Measurements from ENCODE around the gene KCNN3.

Gene KCNN3

DNA sequence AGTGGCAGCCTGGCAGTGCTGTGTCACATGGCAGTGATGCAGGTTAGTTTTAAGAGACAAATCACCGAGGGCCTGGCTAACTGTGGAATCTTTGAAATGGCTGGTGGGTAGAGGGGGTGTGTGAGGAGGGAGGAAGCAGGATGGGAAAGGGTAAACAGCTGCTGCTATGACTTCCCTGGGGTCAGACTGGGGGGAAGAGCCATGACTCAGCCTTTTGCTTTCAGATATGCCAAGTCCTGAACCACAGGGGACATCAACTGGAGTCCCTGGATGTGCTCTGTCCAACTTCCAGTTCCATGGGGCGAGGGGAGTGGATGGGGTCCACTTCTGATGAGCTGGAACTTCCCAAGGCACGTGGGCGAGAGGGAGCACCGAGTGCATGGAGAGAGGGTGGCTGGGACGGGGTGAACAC is 141.0 kb downstream of the KCNN3 start:
- no peak for DNase-seq (ENCODE audit: low read depth in 2 of 2)

DNA sequence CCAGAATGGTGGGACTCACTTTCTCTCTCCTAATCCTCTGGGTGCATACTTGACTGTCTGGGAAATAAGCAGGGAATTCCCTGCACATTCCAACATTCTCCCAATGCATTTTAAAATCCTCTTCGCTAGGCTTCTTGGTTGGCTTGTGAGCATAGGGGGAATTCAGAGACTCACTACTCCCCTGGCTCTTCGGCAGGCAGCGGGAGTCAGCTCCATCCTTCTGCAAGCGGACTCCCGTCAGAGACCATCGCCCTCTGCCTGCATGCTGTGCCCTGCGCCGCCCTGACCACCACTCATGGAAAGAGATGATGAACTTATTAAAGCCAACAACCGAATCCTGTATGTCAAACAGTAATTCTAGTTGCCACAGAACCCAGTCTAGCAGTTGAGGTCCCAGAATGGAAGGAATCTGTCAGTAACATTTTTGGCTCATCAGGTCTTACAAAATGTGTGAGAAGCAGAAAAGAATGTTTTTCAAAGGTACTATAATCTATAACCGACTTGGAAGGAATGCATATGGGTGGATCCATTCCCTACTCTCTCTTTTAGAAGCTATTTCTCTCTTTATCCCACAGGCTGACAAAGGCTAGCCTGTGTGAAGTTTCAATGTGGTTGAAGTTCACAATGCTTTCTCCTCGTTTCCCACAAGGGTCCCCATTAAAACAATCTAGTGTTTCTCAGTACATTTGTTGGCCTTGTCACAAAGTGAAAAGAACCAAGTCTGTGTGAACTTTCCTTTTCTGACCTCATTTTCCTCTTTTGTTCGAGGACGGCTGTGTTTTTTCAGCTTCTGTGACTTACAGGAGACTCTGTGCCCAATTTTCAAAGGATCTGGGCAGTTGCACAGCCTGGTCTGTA is 143.0 kb downstream of the KCNN3 start:
- no peak for DNase-seq (ENCODE audit: low read depth in 2 of 2)

- no peak for DNase-seq (ENCODE audit: low read depth in 2 of 2)
Measured at GRCh38 chr1:154726443-154726842, 143.6 kb downstream of the KCNN3 start.

DNA sequence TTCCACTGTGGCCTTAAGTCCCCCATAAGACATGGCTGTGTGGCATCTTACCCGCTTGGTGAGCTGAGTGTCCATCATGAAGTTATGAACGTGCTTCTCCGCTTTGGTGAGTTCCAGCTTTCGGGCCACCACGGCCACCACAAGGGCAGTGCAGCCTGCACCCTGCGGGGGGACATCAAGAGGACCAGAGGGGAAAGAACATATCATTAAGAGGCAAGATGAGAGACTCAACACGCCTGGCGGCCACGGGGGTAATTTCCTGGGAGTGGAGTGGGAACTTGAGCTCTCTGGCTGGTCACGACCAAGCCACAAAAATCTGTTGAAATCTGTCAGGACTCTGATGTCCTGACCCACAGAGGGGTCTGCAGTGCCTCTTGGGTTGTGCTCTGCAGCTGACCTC is 144.2 kb downstream of the KCNN3 start:
- DNase-seq (ENCODE audit: low read depth in 2 of 2): no peak

GRCh38 chr1:154720328-154721297 is 149.5 kb downstream of the KCNN3 start:
- no peak for DNase-seq (ENCODE audit: low read depth in 2 of 2)

DNA sequence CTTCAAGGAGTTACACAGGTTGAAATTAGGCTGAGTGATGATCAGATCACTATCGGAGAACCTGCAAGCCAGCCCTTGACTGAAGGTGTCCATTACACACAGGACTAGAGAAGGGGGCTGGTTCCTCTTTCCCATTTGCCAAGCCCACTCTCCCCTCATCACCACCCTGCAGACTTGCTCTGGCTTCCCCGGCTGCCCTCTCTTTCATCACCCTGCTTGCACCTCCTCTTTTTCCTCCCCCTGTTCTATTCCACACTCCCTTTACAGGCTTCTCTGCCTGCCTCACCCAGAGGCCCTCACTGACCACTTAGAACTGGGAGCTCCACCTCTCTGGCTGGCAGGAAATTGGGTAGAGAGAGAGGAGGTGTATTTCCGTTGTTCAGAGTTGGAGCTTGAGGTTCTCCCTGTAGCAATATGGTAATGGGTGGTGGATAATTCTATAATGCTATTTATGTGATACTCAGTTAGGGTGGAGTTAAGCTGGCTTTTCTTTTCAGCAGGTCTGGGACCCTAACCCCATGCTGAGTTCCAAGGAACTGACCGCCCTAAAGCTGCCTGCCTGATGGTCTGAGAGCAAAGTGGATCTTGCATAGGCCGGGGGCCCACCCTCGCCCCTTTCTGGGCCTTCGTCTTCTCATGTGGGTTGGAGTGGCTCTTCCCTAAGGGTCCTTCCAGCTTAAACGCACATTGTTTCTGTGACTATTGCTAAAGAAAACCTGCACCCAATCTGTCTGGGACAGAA is 150.3 kb downstream of the KCNN3 start:
- no peak for DNase-seq (ENCODE audit: low read depth in 2 of 2)

GRCh38 chr1:154718566-154718965 is 151.5 kb downstream of the KCNN3 start:
- no peak for DNase-seq (ENCODE audit: low read depth in 2 of 2)

- no peak for DNase-seq (ENCODE audit: low read depth in 2 of 2)
Measured at GRCh38 chr1:154717528-154717924, 152.6 kb downstream of the KCNN3 start.

DNA sequence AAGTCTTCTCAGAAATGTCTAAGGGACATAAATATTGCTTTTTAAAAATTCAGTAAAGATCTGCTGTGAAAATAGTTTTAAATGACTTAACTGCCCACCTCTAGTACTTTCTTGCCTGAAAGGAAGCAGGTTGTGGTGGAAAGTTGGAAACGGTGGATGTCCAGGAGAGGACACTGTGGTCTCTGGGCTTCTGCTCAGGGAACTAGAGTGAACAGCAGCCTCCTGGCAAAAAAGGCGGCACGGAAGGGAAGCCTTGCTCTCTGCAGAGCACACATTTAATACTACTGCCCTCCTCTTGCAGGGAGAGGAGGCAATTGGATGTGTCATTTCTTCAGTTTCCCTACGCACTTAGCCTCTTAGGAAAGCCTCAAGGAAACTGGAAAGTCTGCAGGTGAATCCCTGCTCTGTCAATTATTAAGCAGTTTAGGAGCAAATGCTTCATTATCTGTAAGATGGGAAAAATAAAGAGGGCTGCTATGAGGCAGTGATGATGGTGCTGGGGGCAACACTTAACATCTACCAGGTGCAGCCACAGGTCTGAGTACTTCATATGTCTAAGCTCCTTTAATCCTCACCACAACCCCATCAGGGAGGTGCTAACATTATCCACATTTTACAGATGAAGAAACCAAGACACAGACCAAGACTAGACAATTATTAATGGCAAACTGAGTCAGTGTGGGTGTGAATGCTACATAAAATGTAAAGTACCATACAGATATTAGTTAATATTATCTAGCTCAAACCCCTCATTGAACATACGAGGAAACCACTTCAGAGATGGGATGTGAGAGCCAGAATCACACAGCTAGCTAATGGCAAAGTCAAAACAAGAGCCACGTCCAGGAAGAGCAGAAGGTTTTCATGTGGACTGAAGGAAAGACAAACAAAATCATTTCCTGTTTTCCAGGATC is 153.2 kb downstream of the KCNN3 start:
- DNase-seq (ENCODE audit: low read depth in 2 of 2): no peak

- no peak for DNase-seq (ENCODE audit: low read depth in 2 of 2)
Measured at GRCh38 chr1:154716011-154716410, 154.1 kb downstream of the KCNN3 start.

DNA sequence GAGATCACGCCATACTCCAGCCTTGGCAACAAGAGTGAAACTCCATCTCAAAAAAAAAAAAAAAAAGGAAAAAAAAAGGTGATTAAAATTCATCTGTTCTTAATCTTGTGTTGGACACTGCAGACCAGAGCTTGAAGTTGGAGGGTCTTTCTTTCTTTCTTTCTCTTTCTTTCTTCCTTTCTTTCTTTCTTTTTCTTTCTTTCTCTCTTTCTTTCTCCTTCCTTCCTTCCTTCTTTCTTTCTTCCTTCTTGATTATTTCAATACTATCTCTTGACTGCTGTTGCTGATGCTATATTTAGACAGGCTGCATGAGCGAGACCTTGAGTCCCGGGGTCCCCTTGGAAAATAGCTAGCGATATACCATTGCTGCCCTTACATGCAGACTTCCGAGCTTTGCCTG is 154.7 kb downstream of the KCNN3 start:
- DNase-seq (ENCODE audit: low read depth in 2 of 2): no peak

DNA sequence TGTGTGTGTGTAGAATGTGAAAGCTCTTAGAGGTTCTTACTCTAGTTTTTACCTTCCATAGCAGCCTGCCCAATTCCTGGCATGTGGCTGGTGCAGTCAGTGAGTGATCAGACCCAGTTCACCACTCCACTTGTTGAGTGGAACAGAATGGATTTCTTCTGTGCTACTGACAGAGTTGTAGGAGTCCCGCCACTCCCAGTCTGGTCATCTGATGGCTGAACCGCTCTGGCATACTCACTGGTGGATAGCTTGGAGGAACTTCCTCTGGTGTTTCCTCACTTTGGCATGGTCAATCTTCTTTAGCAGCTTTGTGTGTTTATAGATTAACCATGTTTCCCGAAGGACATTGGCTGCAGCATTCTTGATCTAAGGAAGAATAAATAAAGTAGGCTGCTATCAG is 155.4 kb downstream of the KCNN3 start:
- DNase-seq (ENCODE audit: low read depth in 2 of 2): no peak

- DNase-seq (ENCODE audit: low read depth in 2 of 2): no peak
Measured at GRCh38 chr1:154714052-154714623, 155.9 kb downstream of the KCNN3 start.

GRCh38 chr1:154713005-154713404 is 157.1 kb downstream of the KCNN3 start:
- DNase-seq (ENCODE audit: low read depth in 2 of 2): no peak

DNA sequence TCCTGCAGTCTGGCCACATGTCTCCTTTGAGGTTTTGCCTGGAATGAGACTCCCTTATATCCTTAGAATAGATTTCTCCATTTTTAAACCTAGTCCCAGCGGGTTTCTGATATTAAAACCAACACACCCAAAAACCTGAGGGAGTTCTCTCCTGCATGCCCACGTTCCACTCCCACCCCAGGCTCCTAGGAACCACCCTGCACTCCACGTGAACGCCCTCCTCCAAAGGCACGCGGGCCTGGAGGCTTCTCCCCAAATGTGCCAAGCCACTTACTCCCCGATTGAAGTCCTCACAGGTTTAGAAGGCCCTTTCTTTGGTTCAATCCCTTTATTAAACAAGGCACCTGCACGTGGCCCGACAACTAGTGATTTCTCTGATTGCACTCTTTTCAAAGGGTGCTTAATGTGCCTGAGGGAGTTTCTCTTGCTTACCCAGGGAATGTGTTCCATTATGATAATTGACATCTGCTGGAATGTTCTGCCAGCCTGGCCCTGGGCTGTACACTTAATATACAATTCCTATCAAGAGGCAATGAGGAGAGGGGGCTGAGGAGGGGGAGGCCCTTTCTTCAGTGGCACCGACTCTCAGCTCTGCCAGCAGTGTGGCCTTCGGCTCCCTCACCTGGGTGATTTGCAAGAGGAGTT is 157.8 kb downstream of the KCNN3 start:
- no peak for DNase-seq (ENCODE audit: low read depth in 2 of 2)

GRCh38 chr1:154711416-154711815 is 158.7 kb downstream of the KCNN3 start:
- no peak for DNase-seq (ENCODE audit: low read depth in 2 of 2)

- no peak for DNase-seq (ENCODE audit: low read depth in 2 of 2)
Measured at GRCh38 chr1:154710106-154710505, 160.0 kb downstream of the KCNN3 start.

GRCh38 chr1:154707901-154708463 is 162.1 kb downstream of the KCNN3 start:
- DNase-seq (ENCODE audit: low read depth in 2 of 2): no peak

- no peak for DNase-seq (ENCODE audit: low read depth in 2 of 2)
Measured at GRCh38 chr1:154706851-154707250, 163.2 kb downstream of the KCNN3 start.

DNA sequence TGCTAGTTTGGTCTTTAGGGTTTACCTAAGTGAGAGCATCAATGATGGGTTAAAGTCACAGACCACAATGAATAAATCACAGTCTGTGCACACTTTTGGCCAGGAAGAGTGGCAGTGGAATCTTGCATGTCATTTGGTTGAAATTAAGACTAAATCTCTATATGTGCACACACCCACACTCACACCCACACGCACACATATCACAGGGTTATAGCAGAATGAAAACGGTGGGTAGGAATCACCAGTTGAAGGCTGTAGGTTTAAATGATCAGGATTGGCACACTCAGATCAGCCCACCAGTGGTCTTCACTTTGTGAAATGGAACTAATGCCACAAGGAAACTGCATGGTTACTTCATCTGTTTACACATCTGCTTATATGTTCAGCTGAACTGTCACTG is 164.5 kb downstream of the KCNN3 start:
- no peak for DNase-seq (ENCODE audit: low read depth in 2 of 2)

Measured in stimulated activated CD8-positive, alpha-beta memory T cell treated with anti-CD3 and anti-CD28 coated beads, Interleukin-15, amount 100 ng/mL, for 4 hours (primary cell).